Measurements from ENCODE around the gene ITSN1.

ITSN1 gene

GRCh38 chr21:33932731-33933130 is 290.4 kb downstream of the ITSN1 start:
- DNase-seq (ENCODE audit: low spot score) = no peak

- DNase-seq (ENCODE audit: low spot score) = no peak
These were observed 294.2 kb downstream of the ITSN1 start for GRCh38 chr21:33936301-33937038.

GRCh38 chr21:33937146-33937545 is 294.8 kb downstream of the ITSN1 start:
- DNase-seq (ENCODE audit: low spot score) = no peak

- DNase-seq (ENCODE audit: low spot score) = no peak
These were observed 295.6 kb downstream of the ITSN1 start for GRCh38 chr21:33937931-33938339.

GRCh38 chr21:33938381-33938780 is 296.1 kb downstream of the ITSN1 start:
- no peak for DNase-seq (ENCODE audit: low spot score)

- no peak for DNase-seq (ENCODE audit: low spot score)
These were observed 296.9 kb downstream of the ITSN1 start for GRCh38 chr21:33939226-33939625.

- no peak for DNase-seq (ENCODE audit: low spot score)
These were observed 298.0 kb downstream of the ITSN1 start for GRCh38 chr21:33940164-33940880.

- no peak for DNase-seq (ENCODE audit: low spot score)
These were observed 298.6 kb downstream of the ITSN1 start for GRCh38 chr21:33940881-33941245.

- DNase-seq (ENCODE audit: low spot score) = no peak
These were observed 300.1 kb downstream of the ITSN1 start for GRCh38 chr21:33942426-33942825.

- DNase-seq (ENCODE audit: low spot score) = no peak
These were observed 301.0 kb downstream of the ITSN1 start for GRCh38 chr21:33943293-33943692.

GRCh38 chr21:33944185-33944763 is 302.0 kb downstream of the ITSN1 start:
- no peak for DNase-seq (ENCODE audit: low spot score)

- DNase-seq (ENCODE audit: low spot score) = no peak
These were observed 303.5 kb downstream of the ITSN1 start for GRCh38 chr21:33945652-33946270.

- no peak for DNase-seq (ENCODE audit: low spot score)
These were observed 305.3 kb downstream of the ITSN1 start for GRCh38 chr21:33947451-33948095.

- DNase-seq (ENCODE audit: low spot score) = no peak
These were observed 306.0 kb downstream of the ITSN1 start for GRCh38 chr21:33948096-33948950.

- no peak for DNase-seq (ENCODE audit: low spot score)
These were observed 306.7 kb downstream of the ITSN1 start for GRCh38 chr21:33948951-33949444.

Measured in left forelimb (tissue), 1 donor.